ENCODE results near the gene PROX1.

GRCh38 chr1:214017191-214017982, 29.6 kb downstream of the PROX1 start:
- no peak for TF ChIP-seq CTCF (conservative IDR thresholded peaks at IDR 0.05)
- TF ChIP-seq EZH2 (IDR thresholded peaks at IDR 0.05; ENCODE audit: low read depth): no peak
